GM12878 (cell line): ENCODE measurements around the gene DRP2. TPM values are rescaled to one million over a fixed set of nuclear protein-coding genes. Genes with fewer than 3 reads are reported as not detected.

Experiments used
- ATAC-seq: fragments of 200-7000 bp; cut with Tn5 transposase; 3 replicates; pipeline ENCODE4 v1.9.1; 2020; ENCODE audit warnings: mild to moderate bottlenecking, moderate library complexity
- BruUV-seq: library from RNA; stranded (reverse); fragments of 400-500 nt; replicated peaks from 2 replicates; lab custom pipeline; 2021; lab: Mats Ljungman, UMichigan
- CTCF ChIA-PET: fragments of 300-600 bp; sonication (Branson Sonifier 250); formaldehyde crosslinking; extraction: SDS; loops from one replicate; lab custom pipeline; 2021; ENCODE audit warnings: inconsistent platforms; lab: Yijun Ruan, JAX
- POLR2A ChIA-PET: fragments of 350-600 bp; formaldehyde crosslinking; extraction: SDS; loops from one replicate; lab custom pipeline; 2021; ENCODE audit warnings: inconsistent platforms; lab: Charles Lee
- RAD21 ChIA-PET: fragments of 300-600 bp; sonication (Branson Sonifier 250); formaldehyde crosslinking; loops from one replicate; lab custom pipeline; 2023; ENCODE audit warnings: antibody characterized with exemption; ENCODE audit not compliant: unreplicated experiment; lab: Charles Lee
- SMC1A ChIA-PET: fragments of 300-600 bp; sonication (Branson Sonifier 250); formaldehyde crosslinking; loops from one replicate; lab custom pipeline; 2023; ENCODE audit not compliant: unreplicated experiment, uncharacterized antibody; lab: Charles Lee
- DNase-seq: peaks from one replicate; pipeline ENCODE4 v3.0.0-alpha.2; 2011; ENCODE audit warnings: low read depth, low spot score
- FAIRE-seq: peaks from 3 replicates; lab custom pipeline; 2011; peaks lifted over from hg19 to GRCh38; lab: Jason Lieb, UNC
- H2AFZ ChIP-seq: 2 replicates; pipeline ENCODE4 v1.6.0; 2011; ENCODE audit warnings: low read depth, low read length, control low read depth; ENCODE audit not compliant: control insufficient read depth
- H3K27ac ChIP-seq: 2 replicates; pipeline ENCODE4 v1.5.1; 2011; ENCODE audit warnings: control low read depth; ENCODE audit not compliant: control insufficient read depth, insufficient read depth
- H3K27me3 ChIP-seq, 2 experiments: replicated peaks in 1 of 2; 2 replicates each; pipeline versions ENCODE4 v1.6.0 to v1.6.1; 2011; ENCODE audit warnings: low read length in 1 of 2; ENCODE audit not compliant: control insufficient read depth in 2 of 2, insufficient read depth in 2 of 2
- H3K36me3 ChIP-seq, 2 experiments: 2 replicates each; pipeline ENCODE4 v1.5.1; 2011; ENCODE audit warnings: low read length in 1 of 2; ENCODE audit not compliant: control insufficient read depth in 2 of 2, insufficient read depth in 2 of 2
- H3K4me1 ChIP-seq: 2 replicates; pipeline ENCODE4 v1.6.1; 2011; ENCODE audit warnings: mild to moderate bottlenecking, low read length, moderate library complexity, mixed read lengths; ENCODE audit not compliant: control insufficient read depth, insufficient read depth
- H3K4me2 ChIP-seq: 2 replicates; pipeline ENCODE4 v1.6.0; 2011; ENCODE audit warnings: control low read depth; ENCODE audit not compliant: control insufficient read depth, insufficient read depth
- H3K4me3 ChIP-seq: fragments of 200-600 bp; sonication (generic); 2 replicates; pipeline ENCODE4 v1.5.1; 2016
- H3K79me2 ChIP-seq: 2 replicates; pipeline ENCODE4 v1.6.0; 2011; ENCODE audit warnings: low read length; ENCODE audit not compliant: control insufficient read depth, insufficient read depth
- H3K9ac ChIP-seq: 2 replicates; pipeline ENCODE4 v1.8.0; 2011; ENCODE audit warnings: low read length, control low read depth, mixed read lengths; ENCODE audit not compliant: control insufficient read depth, insufficient read depth
- H3K9me3 ChIP-seq: replicated peaks from 3 replicates; pipeline ENCODE4 v1.5.1; 2011; ENCODE audit warnings: mild to moderate bottlenecking, low read length; ENCODE audit not compliant: control insufficient read depth, insufficient read depth
- H4K20me1 ChIP-seq: 2 replicates; pipeline ENCODE4 v1.6.0; 2011; ENCODE audit not compliant: control insufficient read depth, insufficient read depth
- ATF7 ChIP-seq: fragments of 450-650 bp; IDR thresholded peaks from 2 replicates; pipeline ENCODE4 v1.6.1; 2016; ENCODE audit warnings: low read depth, mild to moderate bottlenecking
- BCL11A ChIP-seq: IDR thresholded peaks from 2 replicates; pipeline ENCODE4 v1.6.1; 2011; ENCODE audit warnings: low read depth, low read length
- BRCA1 ChIP-seq: IDR thresholded peaks from 2 replicates; pipeline ENCODE4 v1.6.1; 2011; ENCODE audit warnings: low read depth, low read length, improper control_type of control experiment
- CBFB ChIP-seq: IDR thresholded peaks from 2 replicates; pipeline ENCODE4 v1.6.1; 2016; ENCODE audit warnings: antibody characterized with exemption, low read depth
- HSF1 ChIP-seq: fragments of 150-350 bp; IDR thresholded peaks from 2 replicates; pipeline ENCODE4 v1.6.1; 2014; ENCODE audit warnings: mild to moderate bottlenecking, low read depth, low read length
- IKZF1 ChIP-seq: fragments of 450-650 bp; conservative IDR thresholded peaks from 2 replicates; pipeline ENCODE4 v1.6.1; 2017; ENCODE audit warnings: antibody characterized with exemption, mild to moderate bottlenecking
- JUNB ChIP-seq: IDR thresholded peaks from 2 replicates; pipeline ENCODE4 v1.6.1; 2016; ENCODE audit warnings: antibody characterized with exemption, mild to moderate bottlenecking
- JUND ChIP-seq: IDR thresholded peaks from 2 replicates; pipeline ENCODE4 v1.6.1; 2012; ENCODE audit warnings: low read depth, mild to moderate bottlenecking, low read length, improper control_type of control experiment, moderate library complexity
- KAT2A ChIP-seq: conservative IDR thresholded peaks from 2 replicates; pipeline ENCODE4 v1.6.1; 2011; ENCODE audit warnings: low read depth, low read length; ENCODE audit not compliant: control insufficient read depth
- KLF5 ChIP-seq: fragments of 450-650 bp; IDR thresholded peaks from 2 replicates; pipeline ENCODE4 v1.6.1; 2014; ENCODE audit warnings: mild to moderate bottlenecking; ENCODE audit not compliant: partially characterized antibody
- MXI1 ChIP-seq: fragments of 150-350 bp; IDR thresholded peaks from 2 replicates; pipeline ENCODE4 v1.6.1; 2011; ENCODE audit warnings: low read depth, mild to moderate bottlenecking, inconsistent platforms, low read length, improper control_type of control experiment
- NFYB ChIP-seq: IDR thresholded peaks from 2 replicates; pipeline ENCODE4 v1.6.1; 2011; ENCODE audit warnings: low read depth, mild to moderate bottlenecking, low read length, improper control_type of control experiment, moderate library complexity; ENCODE audit not compliant: insufficient read depth
- POLR2A ChIP-seq: IDR thresholded peaks from 2 replicates; pipeline ENCODE4 v1.6.1; 2011; ENCODE audit warnings: low read depth, mild to moderate bottlenecking, low read length
- RCOR1 ChIP-seq: conservative IDR thresholded peaks from 2 replicates; pipeline ENCODE4 v1.6.1; 2012; ENCODE audit warnings: low read depth, low read length, improper control_type of control experiment
- TCF12 ChIP-seq: IDR thresholded peaks from 2 replicates; pipeline ENCODE4 v1.6.1; 2011; ENCODE audit warnings: low read depth, mild to moderate bottlenecking, low read length
- YBX1 ChIP-seq: fragments of 450-650 bp; IDR thresholded peaks from 2 replicates; pipeline ENCODE4 v1.6.1; 2016; ENCODE audit warnings: antibody characterized with exemption
- WGBS: methylation state at CpG from one replicate; pipeline ENCODE4 v1.1.6; 2016; ENCODE audit warnings: low lambda C conversion rate; ENCODE audit not compliant: insufficient replicate concordance, insufficient coverage; ENCODE audit errors: missing lambda C conversion rate; 5-methylcytosine and 5-hydroxymethylcytosine counted together
- in situ Hi-C: fragments of 300-500 bp; cut with MboI; formaldehyde crosslinking; loops from 9 replicates; pipeline ENCODE4 v1.14.3; 2018; ENCODE audit warnings: mixed read lengths
- intact Hi-C: fragments of 100-400 bp; cut with micrococcal nuclease; formaldehyde crosslinking; loops from one replicate; pipeline ENCODE4 v1.14.2; 2022; ENCODE audit not compliant: unreplicated experiment
- polyA plus RNA-seq, 11 experiments: library from polyadenylated mRNA; depleted of rRNA in 4 of 11; unstranded in 6 of 11; stranded (reverse) in 5 of 11; fragments of >200 nt; fragmentation: Nextera tagmentation in 4 of 11; fragmentation: Illumina TruSeq in 1 of 11; extraction: Ambion mirVana in 4 of 11; extraction: Trizol in 1 of 11; gene quantifications; 1 replicate in 1 of 11; 2 replicates in 10 of 11; pipeline versions ENCODE4 v1.2.1 to v1.2.3, GENCODE V29; 2011 to 2016; ENCODE audit warnings: inconsistent platforms in 2 of 11, missing spikeins in 2 of 11, low read depth in 1 of 11
- total RNA-seq, 4 experiments: library from RNA; depleted of rRNA in 3 of 4; stranded (reverse); fragments of >200 nt in 3 of 4; fragmentation: Illumina TruSeq in 1 of 4; extraction: Trizol in 1 of 4; gene quantifications; 2 replicates each; pipeline versions ENCODE4 v1.2.1 to v1.2.3, GENCODE V29; 2013 to 2021
- TF ChIP-seq, protein P1 (sequence below): IDR thresholded peaks from 2 replicates; pipeline ENCODE4 v1.6.1; 2012; ENCODE audit warnings: mild to moderate bottlenecking, low read depth, low read length

DRP2 gene
- total and polyA plus RNA-seq, 10 of the 15 experiments (the other 5 are each of a cell fraction or from before 2014, with no cell fraction given): 0.02 to 0.37 (median 0.15) TPM; not detected in 1

GRCh38 chrX:101217689-101218088 is 1.9 kb upstream of the DRP2 start:
- no peaks in the 10 kb centered on the region for H3K79me2 ChIP-seq
- no peak for TF ChIP-seq HSF1
- TF ChIP-seq, protein P1, sequence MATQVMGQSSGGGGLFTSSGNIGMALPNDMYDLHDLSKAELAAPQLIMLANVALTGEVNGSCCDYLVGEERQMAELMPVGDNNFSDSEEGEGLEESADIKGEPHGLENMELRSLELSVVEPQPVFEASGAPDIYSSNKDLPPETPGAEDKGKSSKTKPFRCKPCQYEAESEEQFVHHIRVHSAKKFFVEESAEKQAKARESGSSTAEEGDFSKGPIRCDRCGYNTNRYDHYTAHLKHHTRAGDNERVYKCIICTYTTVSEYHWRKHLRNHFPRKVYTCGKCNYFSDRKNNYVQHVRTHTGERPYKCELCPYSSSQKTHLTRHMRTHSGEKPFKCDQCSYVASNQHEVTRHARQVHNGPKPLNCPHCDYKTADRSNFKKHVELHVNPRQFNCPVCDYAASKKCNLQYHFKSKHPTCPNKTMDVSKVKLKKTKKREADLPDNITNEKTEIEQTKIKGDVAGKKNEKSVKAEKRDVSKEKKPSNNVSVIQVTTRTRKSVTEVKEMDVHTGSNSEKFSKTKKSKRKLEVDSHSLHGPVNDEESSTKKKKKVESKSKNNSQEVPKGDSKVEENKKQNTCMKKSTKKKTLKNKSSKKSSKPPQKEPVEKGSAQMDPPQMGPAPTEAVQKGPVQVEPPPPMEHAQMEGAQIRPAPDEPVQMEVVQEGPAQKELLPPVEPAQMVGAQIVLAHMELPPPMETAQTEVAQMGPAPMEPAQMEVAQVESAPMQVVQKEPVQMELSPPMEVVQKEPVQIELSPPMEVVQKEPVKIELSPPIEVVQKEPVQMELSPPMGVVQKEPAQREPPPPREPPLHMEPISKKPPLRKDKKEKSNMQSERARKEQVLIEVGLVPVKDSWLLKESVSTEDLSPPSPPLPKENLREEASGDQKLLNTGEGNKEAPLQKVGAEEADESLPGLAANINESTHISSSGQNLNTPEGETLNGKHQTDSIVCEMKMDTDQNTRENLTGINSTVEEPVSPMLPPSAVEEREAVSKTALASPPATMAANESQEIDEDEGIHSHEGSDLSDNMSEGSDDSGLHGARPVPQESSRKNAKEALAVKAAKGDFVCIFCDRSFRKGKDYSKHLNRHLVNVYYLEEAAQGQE: no peak
- TF ChIP-seq NFYB: no peak
- no peak for TF ChIP-seq IKZF1
- no peak for TF ChIP-seq KLF5
- no peak for TF ChIP-seq JUND
- no peak for TF ChIP-seq POLR2A
- TF ChIP-seq CBFB: no peak
- TF ChIP-seq YBX1: no peak
- no peak for TF ChIP-seq BRCA1
- no peak for TF ChIP-seq RCOR1
- no peak for TF ChIP-seq TCF12
- TF ChIP-seq BCL11A: no peak
- TF ChIP-seq KAT2A: no peak
- no peak for TF ChIP-seq ATF7
- no peak for TF ChIP-seq MXI1
- TF ChIP-seq JUNB: no peak
- ChIA-PET POLR2A (no interaction called here), SMC1A (interaction anchor here (1.4 kb wide), 1 partner anchor 103 kb away, joined by 3 read pairs; no protein-coding TSS in a partner anchor), CTCF (no interaction called here), RAD21 (no interaction called here)
- H3K9ac ChIP-seq: no peak overlapping the region
- WGBS: 48% methylated on average over 6 of the region's 6 CpGs
- DNase-seq: no peak
- no peak for ATAC-seq
- no peaks in the 10 kb centered on the region for H3K27me3 ChIP-seq
- H3K4me1 ChIP-seq: no peaks in the 10 kb centered on the region
- H3K9me3 ChIP-seq: no peaks in the 10 kb centered on the region
- intact Hi-C loops (no loop called here), in situ Hi-C loops (no loop called here)
- FAIRE-seq: no peak
- BruUV-seq: no TSS peak
- H3K4me3 ChIP-seq: no peak overlapping the region
- no peak overlapping the region for H3K4me2 ChIP-seq
- no peaks in the 10 kb centered on the region for H3K36me3 ChIP-seq
- H3K27ac ChIP-seq: no peak overlapping the region
- H2AFZ ChIP-seq: no peak overlapping the region
- H4K20me1 ChIP-seq: no peaks in the 10 kb centered on the region
